Measurements from ENCODE around the gene H3-3A. TPM values are rescaled to one million over a fixed set of nuclear protein-coding genes. Genes with fewer than 3 reads are reported as not detected.

The H3-3A gene
- total RNA-seq, result 100 to 1,000 TPM; 222 to 316 TPM

DNA sequence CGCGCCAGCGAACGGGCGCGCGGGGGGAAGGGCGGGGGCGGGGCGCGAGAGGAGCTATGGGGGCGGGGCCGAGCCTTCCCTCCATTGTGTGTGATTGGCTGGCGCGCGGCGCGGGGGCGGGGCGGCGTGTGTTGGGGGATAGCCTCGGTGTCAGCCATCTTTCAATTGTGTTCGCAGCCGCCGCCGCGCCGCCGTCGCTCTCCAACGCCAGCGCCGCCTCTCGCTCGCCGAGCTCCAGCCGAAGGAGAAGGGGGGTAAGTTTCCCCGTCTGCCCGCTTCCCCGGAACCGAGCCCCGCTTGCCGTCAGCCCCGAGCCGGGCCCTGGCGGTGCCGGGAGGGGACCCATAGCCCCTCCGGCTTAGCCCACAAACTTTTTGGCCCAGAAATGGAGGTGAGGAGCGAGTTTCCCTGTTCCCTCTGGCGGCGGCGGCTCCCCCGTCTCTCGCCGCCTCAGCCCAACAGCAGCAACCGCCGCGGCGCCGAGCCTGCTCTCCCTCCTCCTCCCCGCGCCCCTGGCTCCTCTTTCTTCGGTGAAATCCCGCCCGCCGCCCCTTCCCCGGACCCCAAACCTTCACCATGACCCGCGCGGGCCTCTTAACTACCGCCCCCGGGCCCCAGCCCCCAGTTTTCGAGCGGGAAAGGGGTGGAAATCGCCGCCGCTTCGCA lies at the start of gene H3-3A:
Gene H3-3A, plus strand, starts transcription at position 159 of the 666 bp plus-strand sequence. CDS start 1,636 bp downstream, outside the sequence.
- Mint-ChIP-seq H3K36me3 (ENCODE audit: low read depth) (peaks cover 49% of the 10 kb centered on the region), H3K27me3 (no peaks in the 10 kb centered on the region), H3K4me1 (peaks cover 29% of the 10 kb centered on the region), H3K9me3 (no peaks in the 10 kb centered on the region), H3K27ac (peak within 1 kb of the TSS; percentile 99), H3K4me3 (peak within 1 kb of the TSS; percentile 100)
- ATAC-seq (replicated peaks), result peak; percentile 89

DNA sequence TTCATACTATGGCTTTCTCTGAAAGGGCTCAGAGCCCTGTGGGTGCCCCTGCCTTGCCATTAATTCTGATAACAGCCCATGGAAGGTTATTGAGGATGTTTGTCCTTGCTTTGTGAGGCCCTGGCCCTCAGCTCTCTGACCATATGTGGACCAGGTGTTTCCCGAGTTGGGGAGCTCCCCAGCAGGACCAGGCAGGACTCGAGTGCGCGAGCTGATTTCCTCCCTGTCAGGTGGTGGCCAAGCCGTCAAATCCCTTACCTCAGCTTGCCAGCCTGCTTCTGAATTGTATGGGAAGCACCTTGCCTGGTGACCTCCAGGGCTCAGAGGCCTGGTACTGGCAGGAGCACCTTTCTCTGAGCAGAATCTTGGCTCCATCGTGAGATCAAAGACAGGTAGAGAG lies 45.4 kb upstream of the H3-3A start:
- H3K9me3 Mint-ChIP-seq, result no peaks in the 10 kb centered on the region
- H3K27me3 Mint-ChIP-seq, result peaks cover 4% of the 10 kb centered on the region
- no peak for ATAC-seq (replicated peaks)
- H3K27ac Mint-ChIP-seq, result no peak overlapping the region
- no peak overlapping the region for H3K4me3 Mint-ChIP-seq
- H3K36me3 Mint-ChIP-seq (ENCODE audit: low read depth), result no peaks in the 10 kb centered on the region
- no peaks in the 10 kb centered on the region for H3K4me1 Mint-ChIP-seq

DNA sequence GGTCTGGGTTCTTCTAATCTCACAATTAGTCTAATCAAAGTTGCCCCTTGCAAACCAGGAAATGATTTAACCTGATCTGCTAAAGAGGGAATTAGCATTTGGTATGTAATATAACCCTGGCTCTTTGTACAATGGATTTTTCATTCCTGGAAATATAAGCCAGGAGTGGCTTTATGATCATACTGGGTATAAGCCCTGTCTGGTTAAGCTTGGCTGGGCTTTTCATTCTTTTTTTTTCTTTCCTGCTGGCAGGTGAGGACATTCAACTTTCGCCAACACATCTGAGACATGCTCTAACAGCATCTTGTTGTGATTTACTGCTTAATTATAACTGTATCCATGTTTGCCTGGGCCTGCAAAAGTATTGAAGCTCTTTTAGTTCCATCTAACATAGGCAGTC lies 42.9 kb upstream of the H3-3A start:
- Mint-ChIP-seq H3K27ac (no peak overlapping the region), H3K4me3 (no peak overlapping the region), H3K27me3 (peaks cover 5% of the 10 kb centered on the region), H3K4me1 (no peaks in the 10 kb centered on the region), H3K9me3 (no peaks in the 10 kb centered on the region), H3K36me3 (ENCODE audit: low read depth) (no peaks in the 10 kb centered on the region)
- ATAC-seq (replicated peaks), result no peak

DNA sequence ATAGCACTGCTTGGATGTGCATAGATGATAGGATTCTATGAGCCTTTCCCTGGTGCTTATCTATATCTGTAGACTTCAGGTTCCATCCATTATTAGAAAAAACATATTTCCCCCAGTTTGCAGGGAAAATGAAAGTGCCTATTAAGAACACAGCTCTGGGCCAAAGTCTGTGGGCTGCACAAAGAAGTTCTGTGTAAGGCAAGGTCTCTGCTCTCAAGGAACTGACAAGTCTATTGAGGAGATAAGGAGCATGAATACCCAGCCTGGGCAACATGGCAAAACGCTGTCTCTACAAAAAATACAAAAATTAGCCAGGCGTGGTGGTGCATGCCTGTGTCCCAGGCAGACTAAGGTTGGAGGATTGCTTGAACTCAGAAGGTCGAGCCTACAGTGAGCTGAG lies 41.1 kb upstream of the H3-3A start:
- Mint-ChIP-seq H3K27me3 (peaks cover 5% of the 10 kb centered on the region), H3K27ac (no peak overlapping the region), H3K36me3 (ENCODE audit: low read depth) (no peaks in the 10 kb centered on the region), H3K4me1 (no peaks in the 10 kb centered on the region), H3K9me3 (no peaks in the 10 kb centered on the region), H3K4me3 (no peak overlapping the region)
- no peak for ATAC-seq (replicated peaks)

DNA sequence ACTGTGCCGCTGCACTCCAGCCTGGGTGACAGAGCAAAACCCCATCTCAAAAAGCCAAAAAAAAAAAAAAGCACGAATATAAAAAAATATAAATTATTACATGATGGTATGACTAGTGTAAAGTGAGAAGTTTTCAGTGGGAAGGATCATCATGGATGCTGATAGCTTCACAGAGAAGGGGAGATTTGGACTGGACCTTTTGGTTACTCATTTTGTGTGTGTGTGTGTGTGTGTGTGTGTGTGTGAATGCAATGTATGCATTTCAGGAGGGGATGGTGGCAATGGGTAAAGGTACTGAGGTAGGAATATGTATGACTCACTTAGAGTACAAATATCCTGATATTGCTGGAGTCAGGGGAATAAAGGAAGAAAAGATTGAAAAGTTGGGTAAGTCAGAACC lies 40.7 kb upstream of the H3-3A start:
- no peaks in the 10 kb centered on the region for H3K36me3 Mint-ChIP-seq (ENCODE audit: low read depth)
- H3K4me1 Mint-ChIP-seq, result no peaks in the 10 kb centered on the region
- no peak overlapping the region for H3K27ac Mint-ChIP-seq
- no peak overlapping the region for H3K4me3 Mint-ChIP-seq
- no peaks in the 10 kb centered on the region for H3K9me3 Mint-ChIP-seq
- peaks cover 5% of the 10 kb centered on the region for H3K27me3 Mint-ChIP-seq
- no peak for ATAC-seq (replicated peaks)

DNA sequence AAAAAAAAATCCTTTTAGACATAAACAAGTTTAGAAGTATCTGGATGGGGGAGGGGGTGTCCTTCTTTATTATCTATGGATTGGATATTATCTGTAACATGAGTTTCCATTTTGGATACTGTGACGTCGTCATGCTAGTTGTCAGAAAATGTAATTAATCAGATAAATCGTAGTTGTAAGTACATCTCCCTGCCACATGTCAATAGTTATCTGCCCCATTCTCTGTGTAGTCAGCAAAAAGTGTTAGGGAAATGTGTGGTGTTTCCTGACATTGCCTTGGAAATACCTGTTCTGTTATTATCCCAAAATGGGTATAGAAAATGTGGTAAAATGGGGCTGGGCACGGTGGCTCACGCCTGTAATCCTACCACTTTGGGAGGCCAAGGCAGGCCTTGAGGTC lies 38.8 kb upstream of the H3-3A start:
- Mint-ChIP-seq H3K36me3 (ENCODE audit: low read depth) (no peaks in the 10 kb centered on the region), H3K4me3 (no peak overlapping the region), H3K9me3 (no peaks in the 10 kb centered on the region), H3K4me1 (no peaks in the 10 kb centered on the region), H3K27me3 (peaks cover 5% of the 10 kb centered on the region), H3K27ac (no peak overlapping the region)
- ATAC-seq (replicated peaks), result no peak

DNA sequence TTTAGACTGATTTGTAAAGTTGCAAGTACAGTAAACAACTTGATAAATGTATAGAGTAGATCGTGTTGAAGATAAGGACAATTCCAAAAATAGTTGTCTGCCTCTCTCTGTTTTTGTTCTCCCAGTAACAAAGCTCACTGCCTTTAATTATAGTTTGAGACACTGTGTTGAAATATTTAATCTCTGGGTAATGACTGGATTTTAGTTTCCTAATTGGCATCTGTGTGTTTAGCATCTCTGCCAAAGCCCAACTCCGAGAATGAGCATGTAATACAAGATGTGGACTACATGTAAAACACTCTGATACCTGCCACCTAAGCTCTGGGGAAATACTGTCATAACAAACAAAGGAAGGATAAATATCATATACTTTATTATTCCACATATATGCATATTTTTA lies 35.7 kb upstream of the H3-3A start:
- no peaks in the 10 kb centered on the region for H3K9me3 Mint-ChIP-seq
- H3K4me3 Mint-ChIP-seq, result no peak overlapping the region
- H3K27ac Mint-ChIP-seq, result no peak overlapping the region
- peaks cover 3% of the 10 kb centered on the region for H3K27me3 Mint-ChIP-seq
- ATAC-seq (replicated peaks), result no peak
- H3K36me3 Mint-ChIP-seq (ENCODE audit: low read depth), result no peaks in the 10 kb centered on the region
- no peaks in the 10 kb centered on the region for H3K4me1 Mint-ChIP-seq

DNA sequence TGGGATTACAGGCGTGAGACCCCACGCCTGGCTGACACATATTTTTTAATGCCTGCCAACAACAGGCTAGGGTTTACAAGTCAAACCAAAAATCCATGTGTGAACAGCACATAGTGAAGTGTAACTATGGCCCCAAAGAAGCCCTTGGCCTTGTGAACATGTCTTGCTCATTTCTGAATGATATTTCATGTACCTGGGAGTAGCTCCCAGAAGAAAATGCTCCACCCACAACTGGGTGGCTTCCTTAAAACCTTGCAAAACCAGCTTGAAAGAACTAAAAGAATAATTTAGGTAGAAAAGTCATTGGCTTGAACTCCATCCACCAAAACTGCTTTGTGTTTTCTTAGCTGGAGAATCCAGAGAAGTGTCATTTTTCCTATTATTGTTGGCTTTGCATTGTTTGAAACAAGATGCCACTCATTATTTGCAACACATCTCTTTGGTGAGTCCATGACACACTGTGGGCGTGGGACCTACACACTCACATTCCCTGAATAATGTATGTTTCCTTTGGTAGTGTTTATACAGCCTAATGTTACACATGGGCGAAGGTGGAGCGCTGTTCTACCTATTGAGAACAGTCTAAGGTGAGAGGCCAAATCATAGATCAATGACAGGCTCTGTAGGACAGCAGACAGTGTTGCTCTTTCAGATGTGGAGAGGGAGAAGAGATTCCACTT lies 34.8 kb upstream of the H3-3A start:
- Mint-ChIP-seq H3K36me3 (ENCODE audit: low read depth) (no peaks in the 10 kb centered on the region), H3K4me3 (no peak overlapping the region), H3K9me3 (no peaks in the 10 kb centered on the region), H3K27ac (no peak overlapping the region), H3K27me3 (no peaks in the 10 kb centered on the region), H3K4me1 (no peaks in the 10 kb centered on the region)
- ATAC-seq (replicated peaks), result no peak

DNA sequence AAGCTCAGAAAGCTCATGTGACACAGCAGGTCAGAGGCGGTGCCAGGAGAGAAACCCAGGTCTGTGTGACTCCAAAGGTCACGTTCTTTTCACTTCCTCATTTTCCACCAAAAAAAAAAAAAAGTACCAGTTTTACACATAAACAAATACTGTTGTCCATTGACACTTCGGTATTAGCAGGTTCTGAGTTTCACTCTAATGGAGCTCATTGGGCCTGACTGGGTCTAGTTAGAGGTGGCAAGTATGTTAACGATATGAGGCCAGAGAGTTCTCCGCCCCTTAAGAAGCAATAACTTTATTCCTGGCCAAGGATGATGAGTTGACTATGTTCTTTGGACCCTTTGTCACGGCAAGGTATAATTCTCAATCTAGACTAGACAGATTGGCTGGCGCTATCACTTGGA lies 33.4 kb upstream of the H3-3A start:
- Mint-ChIP-seq H3K4me3 (no peak overlapping the region), H3K36me3 (ENCODE audit: low read depth) (no peaks in the 10 kb centered on the region), H3K4me1 (no peaks in the 10 kb centered on the region), H3K27me3 (no peaks in the 10 kb centered on the region), H3K27ac (no peak overlapping the region), H3K9me3 (no peaks in the 10 kb centered on the region)
- ATAC-seq (replicated peaks), result no peak

DNA sequence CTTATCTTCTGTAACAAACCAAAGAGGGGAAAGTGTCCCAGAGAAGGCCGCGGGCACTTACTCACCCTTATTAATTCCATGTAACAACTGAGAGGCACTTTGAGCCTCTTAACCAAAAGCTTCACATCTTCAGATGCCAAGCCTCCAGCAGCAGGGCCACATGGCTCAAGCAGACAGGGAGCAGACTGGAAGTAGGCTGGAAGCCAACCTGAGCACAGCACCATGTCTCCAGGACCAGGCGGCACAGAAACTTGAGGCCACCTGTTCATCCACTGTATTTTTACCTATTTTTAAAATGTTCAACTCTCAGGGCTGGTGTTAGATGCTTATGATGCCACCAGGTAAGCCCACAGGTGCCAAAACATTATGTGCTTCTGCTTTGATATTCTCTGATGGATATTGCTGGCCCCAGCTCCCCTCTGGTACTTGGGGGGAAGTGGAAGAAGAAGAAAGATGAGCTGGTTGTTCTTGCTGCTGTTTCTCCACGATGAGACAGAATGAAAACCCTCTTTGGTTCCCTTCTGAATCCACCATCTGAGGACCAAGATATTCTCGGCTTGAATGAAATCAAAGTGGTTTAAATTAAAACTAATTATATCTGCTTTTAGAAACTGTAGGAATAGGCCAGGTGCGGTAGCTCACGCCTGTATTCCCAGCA lies 32.8 kb upstream of the H3-3A start:
- H3K36me3 Mint-ChIP-seq (ENCODE audit: low read depth), result no peaks in the 10 kb centered on the region
- H3K4me1 Mint-ChIP-seq, result no peaks in the 10 kb centered on the region
- H3K27ac Mint-ChIP-seq, result no peak overlapping the region
- ATAC-seq (replicated peaks), result no peak
- no peaks in the 10 kb centered on the region for H3K9me3 Mint-ChIP-seq
- H3K4me3 Mint-ChIP-seq, result no peak overlapping the region
- H3K27me3 Mint-ChIP-seq, result no peaks in the 10 kb centered on the region

DNA sequence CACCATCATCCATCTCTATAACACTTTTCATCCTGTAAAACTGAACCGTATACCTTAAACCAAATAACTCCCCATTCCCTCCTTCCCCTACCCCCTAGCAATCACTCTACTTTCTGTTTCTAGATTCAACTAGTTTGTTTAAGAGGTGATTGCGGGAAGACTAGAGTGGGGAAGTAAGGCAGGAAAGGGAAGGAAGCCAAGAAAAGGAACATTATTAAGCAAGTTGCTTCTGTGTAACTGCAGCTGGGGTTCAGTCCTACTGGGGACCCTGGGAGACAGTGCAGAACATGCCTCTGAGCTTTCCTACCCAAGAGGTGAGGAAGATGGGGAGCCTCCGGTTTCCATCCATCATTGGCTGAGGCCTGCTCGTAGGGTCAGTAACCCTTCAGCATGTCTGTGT lies 28.9 kb upstream of the H3-3A start:
- H3K9me3 Mint-ChIP-seq, result no peaks in the 10 kb centered on the region
- no peak overlapping the region for H3K27ac Mint-ChIP-seq
- no peaks in the 10 kb centered on the region for H3K36me3 Mint-ChIP-seq (ENCODE audit: low read depth)
- no peak overlapping the region for H3K4me3 Mint-ChIP-seq
- H3K27me3 Mint-ChIP-seq, result no peaks in the 10 kb centered on the region
- no peak for ATAC-seq (replicated peaks)
- H3K4me1 Mint-ChIP-seq, result no peaks in the 10 kb centered on the region

DNA sequence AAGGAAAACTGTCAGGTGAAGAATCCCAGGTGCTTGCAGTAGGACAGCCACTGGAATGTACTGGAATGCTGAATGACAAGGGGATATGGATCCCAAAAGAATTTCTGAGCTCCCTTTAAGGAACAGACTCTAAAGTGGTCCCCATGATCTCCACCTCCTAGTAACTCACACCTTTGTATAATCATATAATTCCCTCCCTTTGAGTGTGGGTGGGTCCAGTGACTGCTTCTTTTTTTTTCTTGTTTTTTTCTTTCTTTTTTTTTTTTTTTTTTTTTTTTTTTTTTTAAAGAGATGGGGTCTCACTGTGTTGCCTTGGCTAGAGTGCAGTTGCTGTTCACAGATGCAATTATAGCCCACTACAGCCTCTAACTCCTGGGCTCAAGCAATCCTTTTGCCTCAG lies 28.5 kb upstream of the H3-3A start:
- H3K4me1 Mint-ChIP-seq, result no peaks in the 10 kb centered on the region
- H3K4me3 Mint-ChIP-seq, result no peak overlapping the region
- H3K27ac Mint-ChIP-seq, result no peak overlapping the region
- H3K36me3 Mint-ChIP-seq (ENCODE audit: low read depth), result no peaks in the 10 kb centered on the region
- no peaks in the 10 kb centered on the region for H3K9me3 Mint-ChIP-seq
- ATAC-seq (replicated peaks), result no peak
- H3K27me3 Mint-ChIP-seq, result no peaks in the 10 kb centered on the region

DNA sequence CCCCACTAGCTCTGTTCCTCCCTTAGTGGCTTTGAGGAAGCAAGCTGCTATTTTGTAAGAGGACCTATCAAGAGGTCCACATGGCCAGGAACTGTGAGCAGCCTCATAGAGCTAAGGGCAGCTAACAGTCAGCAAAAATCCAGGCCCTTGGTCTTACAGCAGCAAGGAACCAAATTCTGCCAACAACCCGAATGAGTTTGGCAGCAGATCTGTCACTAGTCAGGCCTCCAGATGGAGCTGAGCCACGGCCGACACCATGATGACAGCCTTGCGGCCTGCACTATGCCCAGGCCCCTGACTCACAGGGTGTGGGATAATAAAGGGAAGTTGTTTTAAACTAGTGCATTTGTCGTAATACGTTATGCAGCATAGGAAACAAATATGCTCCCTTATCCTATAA lies 28.0 kb upstream of the H3-3A start:
- Mint-ChIP-seq H3K4me1 (no peaks in the 10 kb centered on the region), H3K27me3 (no peaks in the 10 kb centered on the region), H3K9me3 (no peaks in the 10 kb centered on the region), H3K27ac (no peak overlapping the region), H3K36me3 (ENCODE audit: low read depth) (no peaks in the 10 kb centered on the region), H3K4me3 (no peak overlapping the region)
- ATAC-seq (replicated peaks), result no peak

DNA sequence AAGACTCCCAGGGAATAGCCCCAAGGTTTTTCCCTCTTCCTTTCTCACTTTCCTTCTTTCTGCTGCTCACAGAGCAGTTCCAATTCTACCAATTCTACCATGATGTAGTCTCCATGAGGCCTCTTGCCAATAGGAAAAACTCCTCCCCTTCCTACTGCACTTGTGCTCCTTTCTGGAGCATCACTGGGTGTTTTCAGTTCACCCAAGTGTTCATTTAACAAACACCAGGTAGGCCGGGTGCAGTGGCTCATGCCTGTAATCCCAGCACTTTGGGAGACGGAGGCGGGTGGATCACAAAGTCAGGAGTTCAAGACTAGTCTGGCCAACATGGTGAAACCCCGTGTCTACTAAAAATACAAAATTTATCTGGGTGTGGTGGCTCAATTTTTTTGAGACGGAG lies 26.6 kb upstream of the H3-3A start:
- Mint-ChIP-seq H3K4me1 (no peaks in the 10 kb centered on the region), H3K27me3 (no peaks in the 10 kb centered on the region), H3K36me3 (ENCODE audit: low read depth) (no peaks in the 10 kb centered on the region), H3K4me3 (no peak overlapping the region), H3K9me3 (no peaks in the 10 kb centered on the region), H3K27ac (no peak overlapping the region)
- ATAC-seq (replicated peaks), result no peak

DNA sequence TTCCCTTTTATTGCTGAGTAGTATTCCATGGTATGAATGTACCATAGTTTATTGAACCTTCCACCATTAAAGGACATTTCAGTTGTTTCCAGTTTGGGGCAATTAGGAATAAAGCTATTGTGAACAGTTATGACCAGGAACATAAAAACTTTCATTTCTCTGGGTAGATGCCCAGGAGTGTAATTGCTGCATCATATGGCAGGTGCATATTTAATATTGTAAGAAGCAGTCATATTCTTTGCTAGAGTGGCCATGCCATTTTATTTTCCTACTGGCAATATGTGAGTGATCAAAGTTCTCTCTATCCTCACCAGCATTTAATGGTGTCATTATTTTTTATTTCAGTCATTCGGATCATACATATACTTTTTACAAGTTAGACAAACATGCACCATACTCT lies 23.9 kb upstream of the H3-3A start:
- no peak overlapping the region for H3K4me3 Mint-ChIP-seq
- H3K4me1 Mint-ChIP-seq, result no peaks in the 10 kb centered on the region
- H3K9me3 Mint-ChIP-seq, result no peaks in the 10 kb centered on the region
- no peak for ATAC-seq (replicated peaks)
- H3K27ac Mint-ChIP-seq, result no peak overlapping the region
- no peaks in the 10 kb centered on the region for H3K27me3 Mint-ChIP-seq
- no peaks in the 10 kb centered on the region for H3K36me3 Mint-ChIP-seq (ENCODE audit: low read depth)
